ENCODE results near the gene TTC9. TPM values are rescaled to one million over a fixed set of nuclear protein-coding genes. Genes with fewer than 3 reads are reported as not detected.

Gene TTC9
- polyA plus RNA-seq, 2 of the 4 experiments (the other 2 are of a cell fraction), result 1.3 to 2.0 TPM

- ChIA-PET CTCF (interaction anchor here (0.7 to 1.7 kb wide), 2 partner anchors 9 to 10 kb away, joined by 3 read pairs; no protein-coding TSS in a partner anchor), POLR2A (interaction anchor here (1.1 kb wide), 1 partner anchor 14 kb away, joined by 3 read pairs; no protein-coding TSS in a partner anchor)
- TF ChIP-seq BCL3 (IDR thresholded peaks at IDR 0.05) (no peak), CBX2 (IDR thresholded peaks at IDR 0.05; ENCODE audit: borderline replicate concordance, low read depth) (no peak), SMC3 (IDR thresholded peaks at IDR 0.05) (no peak), RFX5 (IDR thresholded peaks at IDR 0.05) (no peak), BHLHE40 (IDR thresholded peaks at IDR 0.05; ENCODE audit: low read depth, low read length) (no peak), CEBPB (IDR thresholded peaks at IDR 0.05) (no peak), MAZ (IDR thresholded peaks at IDR 0.05; ENCODE audit: borderline replicate concordance, low read depth, low read length) (no peak), ELK1 (IDR thresholded peaks at IDR 0.05; ENCODE audit: low read depth, low read length) (no peak), HOXA7 (CRISPR knock-in tag; IDR thresholded peaks at IDR 0.05) (no peak), ATOH8 (CRISPR knock-in tag; IDR thresholded peaks at IDR 0.05; ENCODE audit: low read depth) (no peak), E2F6 (IDR thresholded peaks at IDR 0.05; ENCODE audit: borderline replicate concordance, low read depth) (no peak), PBX3 (IDR thresholded peaks at IDR 0.05) (no peak), NPAS2 (CRISPR knock-in tag; IDR thresholded peaks at IDR 0.05; ENCODE audit: borderline replicate concordance) (no peak), CBX8 (IDR thresholded peaks at IDR 0.05) (no peak)
- Histone ChIP-seq H3K27ac (no peak overlapping the region), H3K4me3 (no peak overlapping the region), H3K9me3 (no peaks in the 10 kb centered on the region), H3K4me1 (no peaks in the 10 kb centered on the region), H3K4me2 (no peak overlapping the region)
- 80% methylated on average over 19 of the region's 19 CpGs for WGBS (ENCODE audit: missing lambda C conversion rate)
- FAIRE-seq (no peak), ATAC-seq (no peak), DNase-seq (ENCODE audit: low read depth in 1 of 2, low spot score in 1 of 2) (no peak)
Measured at GRCh38 chr14:70655110-70655826, 13.6 kb downstream of the TTC9 start.

GRCh38 chr14:70658899-70659298, 17.2 kb downstream of the TTC9 start:
- Histone ChIP-seq H3K27ac (no peak overlapping the region), H3K9me3 (no peaks in the 10 kb centered on the region), H3K4me3 (no peak overlapping the region), H3K4me1 (peaks cover 6% of the 10 kb centered on the region; the same call in 2 of the 3 replicates), H3K4me2 (no peak overlapping the region)
- 56% methylated on average over 4 of the region's 4 CpGs for WGBS (ENCODE audit: missing lambda C conversion rate)
- ATAC-seq (no peak), FAIRE-seq (no peak), DNase-seq (ENCODE audit: low read depth in 1 of 2, low spot score in 1 of 2) (no peak)
- TF ChIP-seq RARB (CRISPR knock-in tag; IDR thresholded peaks at IDR 0.05) (no peak), FOSB (CRISPR knock-in tag; IDR thresholded peaks at IDR 0.05) (no peak), REST (IDR thresholded peaks at IDR 0.05) (no peak), FOXS1 (CRISPR knock-in tag; IDR thresholded peaks at IDR 0.05) (no peak), HOXB5 (CRISPR knock-in tag; IDR thresholded peaks at IDR 0.05) (no peak), CBX2 (IDR thresholded peaks at IDR 0.05; ENCODE audit: borderline replicate concordance, low read depth) (no peak), HOXB13 (CRISPR knock-in tag; IDR thresholded peaks at IDR 0.05; ENCODE audit: low read depth) (no peak), SREBF2 (IDR thresholded peaks at IDR 0.05) (no peak), BCL3 (IDR thresholded peaks at IDR 0.05) (no peak)
- CTCF ChIA-PET, result interaction anchor here (1.1 to 1.5 kb wide), 2 partner anchors 10 to 12 kb away, joined by 3 read pairs; no protein-coding TSS in a partner anchor
- POLR2A ChIA-PET, result no interaction called here
